NCI-H2081 treated with DMSO at 0.1 percent for 48 hours (cell line): ENCODE data around the gene SLA2.
"Not testable (repeated sequence)": the region's sequence is repeated elsewhere in the genome, so short reads cannot be mapped to it uniquely, and the experiment has no call there.

ENCODE experiments used
- DNase-seq: peaks from one replicate; lab custom pipeline; 2025; lab: John Stamatoyannopoulos, UW

Gene SLA2

GRCh38 chr20:36645998-36646397 is at the start of gene SLA2:
SLA2 (minus strand) TSS chr20:36646196; CDS start chr20:36641335, 4,861 bp downstream.
- no peak for DNase-seq

GRCh38 chr20:36695467-36695866 is 49.5 kb upstream of the SLA2 start:
- DNase-seq: not testable (repeated sequence)

GRCh38 chr20:36688630-36689029 is 42.6 kb upstream of the SLA2 start:
- DNase-seq: no peak

GRCh38 chr20:36687850-36688249 is 41.9 kb upstream of the SLA2 start:
- DNase-seq: no peak

- DNase-seq: no peak
Measured at GRCh38 chr20:36686944-36687343, 40.9 kb upstream of the SLA2 start.

- no peak for DNase-seq
Measured at GRCh38 chr20:36686504-36686903, 40.5 kb upstream of the SLA2 start.

GRCh38 chr20:36684747-36685146 is 38.8 kb upstream of the SLA2 start:
- DNase-seq: no peak

GRCh38 chr20:36682311-36682710 is 36.3 kb upstream of the SLA2 start:
- DNase-seq: no peak

- DNase-seq: no peak
Measured at GRCh38 chr20:36677422-36677771, 31.4 kb upstream of the SLA2 start.

GRCh38 chr20:36676701-36677421 is 30.9 kb upstream of the SLA2 start:
- DNase-seq: no peak

- DNase-seq: not testable (repeated sequence)
Measured at GRCh38 chr20:36675545-36675944, 29.5 kb upstream of the SLA2 start.

- no peak for DNase-seq
Measured at GRCh38 chr20:36672991-36673390, 27.0 kb upstream of the SLA2 start.

GRCh38 chr20:36670665-36671357 is 24.8 kb upstream of the SLA2 start:
- no peak for DNase-seq

- DNase-seq: no peak
Measured at GRCh38 chr20:36666181-36666740, 20.3 kb upstream of the SLA2 start.

GRCh38 chr20:36663031-36663430 is 17.0 kb upstream of the SLA2 start:
- no peak for DNase-seq

- no peak for DNase-seq
Measured at GRCh38 chr20:36658300-36658699, 12.3 kb upstream of the SLA2 start.

GRCh38 chr20:36656733-36657132 is 10.7 kb upstream of the SLA2 start:
- no peak for DNase-seq

- DNase-seq: no peak
Measured at GRCh38 chr20:36655004-36655403, 9.0 kb upstream of the SLA2 start.

GRCh38 chr20:36654506-36654905 is 8.5 kb upstream of the SLA2 start:
- DNase-seq: no peak

- DNase-seq: no peak
Measured at GRCh38 chr20:36653456-36653855, 7.5 kb upstream of the SLA2 start.

GRCh38 chr20:36647196-36648121 is 1.5 kb upstream of the SLA2 start:
- no peak for DNase-seq

GRCh38 chr20:36646678-36647077 is 682 bp upstream of the SLA2 start:
- no peak for DNase-seq
